HS-27A (cell line): ENCODE data around the gene FGF13.

Source experiments
- DNase-seq: peaks from one replicate; pipeline ENCODE4 v3.0.0-alpha.2; 2012; ENCODE audit warnings: low read depth, missing footprints

The FGF13 gene

DNA sequence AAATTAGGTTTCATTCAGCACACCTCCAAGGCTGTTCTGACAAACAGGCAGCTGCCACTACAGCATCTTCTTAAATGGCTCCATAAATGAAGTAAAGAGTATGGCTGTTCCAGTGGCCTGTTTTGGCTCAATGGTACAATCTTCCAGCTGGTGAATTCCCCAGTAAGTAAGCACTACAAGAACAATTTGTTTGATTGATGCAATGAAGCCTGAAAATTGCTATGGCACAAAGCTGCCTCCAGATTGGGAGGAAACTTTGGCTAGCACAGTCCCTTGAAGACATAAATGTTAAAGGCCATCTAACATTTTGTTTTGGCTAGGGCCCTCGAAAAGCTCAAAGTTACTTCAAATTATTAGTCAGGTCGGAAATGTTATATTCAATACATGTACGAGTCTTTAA, 47.5 kb downstream of the FGF13 start:
- DNase-seq, result no peak

DNA sequence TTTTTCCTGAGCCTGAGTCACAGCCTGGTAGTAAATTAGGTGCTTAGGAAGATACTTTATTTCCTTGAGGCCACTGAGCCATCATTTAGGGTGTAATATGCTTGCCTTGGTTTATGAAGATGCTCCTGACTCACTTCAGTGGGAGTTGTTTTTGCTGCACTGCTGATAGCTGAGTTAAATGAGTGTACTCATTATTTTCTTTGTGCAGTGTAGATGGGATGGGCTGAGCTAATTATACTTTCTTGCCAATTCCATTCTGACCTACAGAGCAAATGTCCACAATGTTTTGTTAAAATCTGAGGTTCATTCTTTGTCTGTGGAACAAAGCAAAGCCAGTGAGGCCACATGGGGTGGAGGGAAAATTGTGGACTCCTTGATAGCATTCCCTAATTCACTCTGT, 60.0 kb downstream of the FGF13 start:
- DNase-seq, result no peak

- DNase-seq, result no peak
Observed at GRCh38 chrX:138648568-138648967, 62.9 kb downstream of the FGF13 start.

- DNase-seq, result no peak
Observed at GRCh38 chrX:138638996-138639395, 72.5 kb downstream of the FGF13 start.
